ENCODE data around the gene FBXL15. TPM values are rescaled to one million over a fixed set of nuclear protein-coding genes. Genes with fewer than 3 reads are reported as not detected.

Gene FBXL15, protein sequence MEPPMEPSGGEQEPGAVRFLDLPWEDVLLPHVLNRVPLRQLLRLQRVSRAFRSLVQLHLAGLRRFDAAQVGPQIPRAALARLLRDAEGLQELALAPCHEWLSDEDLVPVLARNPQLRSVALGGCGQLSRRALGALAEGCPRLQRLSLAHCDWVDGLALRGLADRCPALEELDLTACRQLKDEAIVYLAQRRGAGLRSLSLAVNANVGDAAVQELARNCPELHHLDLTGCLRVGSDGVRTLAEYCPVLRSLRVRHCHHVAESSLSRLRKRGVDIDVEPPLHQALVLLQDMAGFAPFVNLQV
- 10 to 100 TPM; 11.7 to 13.0 TPM for total RNA-seq

DNA sequence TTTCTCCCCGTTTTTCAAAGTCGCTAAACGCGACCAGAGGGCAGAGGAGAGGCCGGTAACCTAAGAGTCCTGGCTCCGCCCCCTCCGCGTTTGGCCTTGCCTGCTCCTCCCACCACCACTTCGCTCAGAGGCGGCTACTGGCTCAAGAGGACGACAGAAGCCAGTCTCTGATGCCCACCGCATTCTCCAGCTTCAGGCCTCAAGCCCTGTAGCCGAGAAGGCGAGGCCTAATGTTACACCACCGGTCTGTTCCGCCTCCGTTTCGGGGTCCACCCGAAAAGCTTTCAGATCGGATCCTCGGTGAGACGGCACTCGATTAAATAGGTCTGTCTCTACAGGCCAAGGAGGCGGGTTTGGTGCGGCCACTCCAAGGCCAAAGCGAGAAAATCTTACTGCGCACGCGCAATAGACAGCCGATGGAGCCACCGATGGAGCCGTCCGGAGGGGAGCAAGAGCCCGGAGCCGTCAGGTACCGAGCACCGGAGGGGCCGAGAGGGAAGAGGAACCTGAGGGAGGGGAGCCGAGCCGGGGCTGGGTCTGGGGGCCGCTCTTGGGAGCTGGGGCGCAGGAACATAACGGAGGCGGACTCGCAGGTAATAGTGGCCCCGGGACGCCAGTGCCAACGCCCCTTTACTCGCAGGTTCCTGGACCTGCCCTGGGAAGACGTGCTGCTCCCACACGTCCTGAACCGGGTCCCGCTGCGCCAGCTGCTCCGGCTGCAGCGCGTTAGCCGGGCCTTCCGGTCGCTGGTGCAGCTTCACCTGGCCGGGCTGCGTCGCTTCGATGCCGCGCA, at the start of gene FBXL15:
Gene FBXL15, plus strand, starts transcription at position 123 of the 793 bp plus-strand sequence. Its CDS starts 294 bp downstream, at position 417.
- peaks cover 29% of the 10 kb centered on the region for H3K27me3 Mint-ChIP-seq
- peak; percentile 93 for DNase-seq
- peaks cover 31% of the 10 kb centered on the region for H3K4me1 Mint-ChIP-seq
- peak within 1 kb of the TSS; percentile 95 for H3K4me3 Mint-ChIP-seq
- peaks cover 11% of the 10 kb centered on the region for H3K36me3 Mint-ChIP-seq
- no peaks in the 10 kb centered on the region for H3K9me3 Mint-ChIP-seq
- peak within 1 kb of the TSS; percentile 94 for H3K27ac Mint-ChIP-seq

DNA sequence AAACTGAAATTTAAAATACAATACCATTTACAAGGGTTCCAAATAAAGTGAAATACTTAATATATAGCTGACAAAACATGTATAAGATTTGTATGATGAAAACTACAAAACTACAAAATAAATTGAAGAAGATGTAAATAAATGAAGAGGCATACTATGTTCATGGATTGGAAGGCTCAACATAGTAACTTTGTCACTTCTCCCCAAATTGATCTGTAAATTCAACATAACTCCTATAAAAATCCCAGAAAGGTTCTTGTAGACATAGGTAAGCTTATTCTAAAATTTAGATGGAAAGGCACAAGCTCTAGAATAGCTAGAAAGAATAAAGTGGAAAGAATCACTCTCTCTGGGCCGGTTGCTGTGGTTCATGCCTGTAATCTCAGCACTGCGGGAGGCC, 49.3 kb upstream of the FBXL15 start:
- Mint-ChIP-seq H3K36me3 (peaks cover 23% of the 10 kb centered on the region), H3K4me3 (no peak overlapping the region)

DNA sequence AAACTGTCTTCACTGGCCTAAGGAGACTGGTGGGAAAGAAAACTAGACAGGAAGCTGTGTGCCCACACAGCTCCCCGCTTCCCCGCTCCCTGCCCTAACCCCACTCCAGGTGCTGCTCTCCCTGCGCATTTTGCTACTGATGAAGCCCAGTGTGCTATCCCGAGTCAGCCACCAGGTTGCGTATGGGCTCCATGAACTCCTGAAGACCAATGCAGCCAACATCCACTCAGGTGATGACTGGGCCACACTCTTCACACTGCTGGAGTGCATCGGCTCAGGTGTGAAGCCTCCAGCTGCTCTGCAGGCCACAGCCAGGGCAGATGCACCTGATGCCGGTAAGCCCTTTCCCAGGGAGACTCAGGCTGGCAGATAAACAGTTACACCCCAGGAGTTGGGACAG, 45.4 kb upstream of the FBXL15 start:
- H3K27ac Mint-ChIP-seq = no peak overlapping the region

More for the DNA sequence above, 49.3 kb upstream of the FBXL15 start:
- DNase-seq = no peak
- Mint-ChIP-seq H3K27me3 (no peaks in the 10 kb centered on the region), H3K27ac (no peak overlapping the region), H3K4me1 (no peaks in the 10 kb centered on the region), H3K9me3 (no peaks in the 10 kb centered on the region)

DNA sequence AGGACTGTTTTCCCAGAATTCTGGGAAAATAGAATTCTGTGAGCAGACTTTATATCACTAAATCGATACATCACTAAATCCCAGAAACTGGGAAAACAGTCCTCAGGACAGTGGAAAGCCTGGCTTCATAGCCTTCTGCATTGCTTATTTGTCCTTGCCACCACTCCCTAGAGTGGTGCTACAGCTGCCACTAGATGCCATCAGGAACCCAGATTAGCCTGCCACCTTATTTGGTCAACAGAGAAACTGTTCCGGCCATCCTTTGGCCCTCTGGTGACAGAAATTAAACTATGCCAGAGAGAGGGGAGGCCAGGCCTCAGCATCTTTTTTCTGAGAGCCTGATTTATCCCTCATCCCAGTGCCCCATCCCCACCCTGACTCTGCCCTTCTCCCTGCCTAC, 44.8 kb upstream of the FBXL15 start:
- no peak overlapping the region for H3K4me3 Mint-ChIP-seq
- H3K4me1 Mint-ChIP-seq = no peaks in the 10 kb centered on the region
- peaks cover 18% of the 10 kb centered on the region for H3K36me3 Mint-ChIP-seq

More for the DNA sequence above, 45.4 kb upstream of the FBXL15 start:
- Mint-ChIP-seq H3K9me3 (no peaks in the 10 kb centered on the region), H3K4me1 (no peaks in the 10 kb centered on the region), H3K4me3 (no peak overlapping the region), H3K27me3 (no peaks in the 10 kb centered on the region), H3K36me3 (peaks cover 18% of the 10 kb centered on the region)
- DNase-seq = no peak

DNA sequence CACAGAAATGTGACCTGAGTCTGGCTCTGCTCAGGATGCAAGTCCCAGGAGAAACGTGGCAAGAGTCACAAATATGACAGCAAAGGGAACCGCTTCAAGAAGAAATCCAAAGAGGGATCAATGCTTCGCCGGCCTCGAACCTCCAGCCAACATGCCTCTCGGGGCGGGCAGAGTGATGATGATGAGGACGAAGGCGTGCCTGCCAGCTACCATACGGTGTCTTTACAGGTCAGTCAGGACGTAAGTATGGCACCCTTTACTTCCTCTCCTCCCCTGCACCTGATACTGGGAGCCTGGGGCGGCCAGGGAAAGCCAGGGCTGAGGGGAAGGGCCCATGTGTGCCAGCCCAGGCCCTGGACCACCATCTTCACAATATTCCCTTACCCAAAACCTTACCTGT, 43.7 kb upstream of the FBXL15 start:
- Mint-ChIP-seq H3K27me3 (no peaks in the 10 kb centered on the region), H3K27ac (no peak overlapping the region), H3K4me3 (no peak overlapping the region), H3K4me1 (no peaks in the 10 kb centered on the region), H3K9me3 (no peaks in the 10 kb centered on the region), H3K36me3 (peaks cover 16% of the 10 kb centered on the region)
- DNase-seq = no peak

More for the DNA sequence above, 44.8 kb upstream of the FBXL15 start:
- H3K27ac Mint-ChIP-seq = no peak overlapping the region
- H3K9me3 Mint-ChIP-seq = no peaks in the 10 kb centered on the region
- no peaks in the 10 kb centered on the region for H3K27me3 Mint-ChIP-seq
- DNase-seq = no peak

DNA sequence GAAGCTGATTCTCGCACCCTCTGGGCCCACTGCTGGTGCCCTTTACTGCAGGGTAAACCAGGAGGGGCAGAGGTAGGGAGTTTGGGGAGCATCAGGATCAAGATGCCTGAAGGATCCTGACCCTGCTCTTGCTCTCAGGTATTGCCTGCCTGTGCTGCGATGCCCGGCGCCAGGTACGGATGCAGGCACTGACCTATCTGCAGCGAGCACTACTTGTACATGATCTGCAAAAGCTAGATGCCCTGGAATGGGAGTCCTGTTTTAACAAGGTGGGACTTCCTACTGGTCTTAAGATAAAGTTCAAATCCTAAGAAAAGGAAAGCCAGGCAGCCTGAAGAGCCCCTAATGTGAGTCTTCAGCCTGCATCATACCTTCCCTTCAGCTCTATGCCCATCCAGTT, 41.3 kb upstream of the FBXL15 start:
- Mint-ChIP-seq H3K27ac (no peak overlapping the region), H3K4me1 (peaks cover 3% of the 10 kb centered on the region), H3K4me3 (no peak overlapping the region), H3K9me3 (no peaks in the 10 kb centered on the region), H3K36me3 (peaks cover 20% of the 10 kb centered on the region), H3K27me3 (no peaks in the 10 kb centered on the region)
- DNase-seq = no peak

DNA sequence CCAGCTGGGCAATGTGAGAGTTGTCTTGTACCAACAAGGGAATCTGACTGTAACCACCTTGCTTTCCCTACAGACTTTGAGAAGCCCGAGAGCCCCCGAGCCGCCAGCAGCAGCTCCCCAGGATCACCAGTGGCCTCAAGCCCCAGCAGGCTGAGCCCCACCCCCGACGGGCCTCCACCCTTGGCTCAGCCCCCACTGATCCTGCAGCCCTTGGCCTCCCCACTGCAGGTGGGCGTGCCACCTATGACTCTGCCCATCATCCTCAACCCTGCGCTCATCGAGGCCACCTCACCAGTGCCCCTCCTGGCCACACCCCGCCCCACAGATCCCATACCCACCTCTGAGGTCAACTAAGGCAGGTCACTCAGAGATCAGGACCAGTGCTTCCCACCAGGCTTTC, 38.7 kb upstream of the FBXL15 start:
- H3K9me3 Mint-ChIP-seq = no peaks in the 10 kb centered on the region
- no peak overlapping the region for H3K27ac Mint-ChIP-seq
- H3K27me3 Mint-ChIP-seq = no peaks in the 10 kb centered on the region
- H3K4me1 Mint-ChIP-seq = peaks cover 6% of the 10 kb centered on the region
- peaks cover 17% of the 10 kb centered on the region for H3K36me3 Mint-ChIP-seq
- DNase-seq = no peak
- no peak overlapping the region for H3K4me3 Mint-ChIP-seq

DNA sequence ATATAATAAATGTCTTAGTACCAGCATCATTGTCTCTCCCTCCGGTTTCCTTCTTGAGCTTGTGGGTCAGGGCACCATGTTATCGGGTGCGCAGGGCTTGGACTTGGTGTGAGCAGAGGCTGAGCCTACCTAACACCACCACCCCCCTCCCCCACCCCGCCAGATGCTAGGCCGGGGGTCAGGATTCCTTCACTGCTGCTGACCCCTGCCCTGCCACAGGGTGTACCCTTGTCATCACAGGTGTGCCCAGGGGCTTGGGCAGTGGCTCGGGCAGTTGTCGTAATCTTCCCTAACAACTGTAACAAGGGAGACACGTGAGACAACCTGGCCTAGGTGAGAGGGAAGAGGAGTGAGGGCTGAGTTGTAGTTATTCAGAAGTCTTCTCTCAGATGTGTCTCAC, 37.8 kb upstream of the FBXL15 start:
- DNase-seq = no peak
- Mint-ChIP-seq H3K27me3 (no peaks in the 10 kb centered on the region), H3K36me3 (peaks cover 17% of the 10 kb centered on the region), H3K4me3 (no peak overlapping the region), H3K27ac (no peak overlapping the region), H3K4me1 (peaks cover 6% of the 10 kb centered on the region), H3K9me3 (no peaks in the 10 kb centered on the region)

DNA sequence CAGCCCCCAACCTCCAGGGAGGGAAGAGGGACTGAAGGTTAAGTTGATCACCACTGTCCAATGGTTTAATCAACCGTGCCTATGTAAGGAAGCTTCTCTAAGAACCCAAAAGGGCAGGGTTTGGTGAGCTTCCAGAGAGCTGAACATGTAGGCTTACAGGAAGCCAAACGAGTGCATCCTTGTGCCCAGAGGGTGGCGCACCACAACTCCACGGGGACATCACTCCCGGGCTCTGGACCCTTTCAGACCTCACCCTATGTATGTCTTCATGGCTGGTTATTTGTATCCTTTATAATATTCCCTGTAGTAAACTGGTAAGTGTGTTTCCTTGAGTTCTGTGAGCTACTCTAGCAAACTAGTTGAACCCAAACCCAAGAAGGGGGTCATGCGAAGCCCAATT, 36.6 kb upstream of the FBXL15 start:
- no peaks in the 10 kb centered on the region for H3K27me3 Mint-ChIP-seq
- no peak for DNase-seq
- H3K4me3 Mint-ChIP-seq = no peak overlapping the region
- peaks cover 6% of the 10 kb centered on the region for H3K4me1 Mint-ChIP-seq
- no peaks in the 10 kb centered on the region for H3K9me3 Mint-ChIP-seq
- H3K27ac Mint-ChIP-seq = no peak overlapping the region
- H3K36me3 Mint-ChIP-seq = peaks cover 17% of the 10 kb centered on the region

DNA sequence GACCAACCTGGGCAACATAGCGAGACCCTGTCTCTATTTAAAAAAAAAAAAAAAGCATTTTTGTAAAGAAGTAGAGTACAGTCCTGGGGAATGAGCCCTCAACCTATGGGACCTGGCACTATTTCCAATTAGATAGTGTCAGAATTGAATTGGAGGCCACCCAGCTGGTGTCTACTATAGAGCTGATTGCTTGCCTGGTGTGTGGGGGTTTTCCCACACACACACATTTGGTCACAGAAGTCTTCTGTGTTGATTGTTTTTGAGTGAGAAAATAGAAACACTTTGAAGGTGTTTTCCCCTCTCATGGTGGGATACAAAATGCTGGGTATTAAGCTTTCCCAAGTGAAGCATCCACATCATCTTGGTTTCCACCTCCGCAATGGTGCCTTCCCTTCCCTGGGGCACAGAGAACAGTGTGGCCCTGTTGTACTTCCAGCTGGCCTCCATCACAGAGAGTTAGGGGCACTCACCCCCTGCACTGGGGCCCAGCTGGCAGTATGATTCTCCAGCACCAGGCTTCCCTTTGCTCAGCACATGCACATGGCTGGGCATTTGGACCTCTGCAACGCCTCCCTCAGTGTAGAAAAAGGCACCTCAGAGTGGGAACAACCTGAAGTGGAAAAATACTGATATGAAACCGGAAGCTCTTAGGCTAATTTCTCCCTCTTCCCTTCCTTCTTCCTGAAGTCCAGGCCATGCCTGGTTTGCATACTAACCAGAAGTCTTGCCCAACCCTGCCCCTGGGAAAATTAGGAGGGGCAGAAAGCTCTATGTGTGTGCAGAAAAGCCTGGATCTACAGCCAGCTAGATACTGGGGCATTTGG, 35.8 kb upstream of the FBXL15 start:
- H3K9me3 Mint-ChIP-seq = no peaks in the 10 kb centered on the region
- no peaks in the 10 kb centered on the region for H3K27me3 Mint-ChIP-seq
- no peak overlapping the region for H3K27ac Mint-ChIP-seq
- peaks cover 7% of the 10 kb centered on the region for H3K4me1 Mint-ChIP-seq
- peaks cover 17% of the 10 kb centered on the region for H3K36me3 Mint-ChIP-seq
- H3K4me3 Mint-ChIP-seq = no peak overlapping the region
- no peak for DNase-seq

DNA sequence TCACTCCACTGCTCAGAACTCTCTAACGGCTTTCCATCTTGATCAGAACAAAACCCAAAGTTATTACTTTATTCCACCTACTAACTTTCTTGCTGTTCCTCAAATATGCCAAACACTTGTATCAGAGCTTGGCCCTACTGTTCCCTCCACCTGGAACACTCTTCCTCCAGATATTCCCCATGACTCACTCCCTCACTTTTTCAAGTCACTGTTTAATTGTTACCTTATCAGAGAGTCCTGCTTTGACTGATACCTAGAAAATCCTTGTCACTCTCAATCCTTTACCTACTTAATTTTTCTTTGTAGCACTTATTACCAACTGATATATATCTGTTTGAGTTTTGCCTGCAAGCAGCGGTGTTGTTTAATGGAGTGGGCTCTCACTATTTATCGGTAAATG, 30.7 kb upstream of the FBXL15 start:
- H3K4me1 Mint-ChIP-seq = peaks cover 23% of the 10 kb centered on the region
- no peaks in the 10 kb centered on the region for H3K9me3 Mint-ChIP-seq
- H3K27ac Mint-ChIP-seq = no peak overlapping the region
- H3K27me3 Mint-ChIP-seq = no peaks in the 10 kb centered on the region
- peaks cover 7% of the 10 kb centered on the region for H3K36me3 Mint-ChIP-seq
- no peak for DNase-seq
- no peak overlapping the region for H3K4me3 Mint-ChIP-seq

DNA sequence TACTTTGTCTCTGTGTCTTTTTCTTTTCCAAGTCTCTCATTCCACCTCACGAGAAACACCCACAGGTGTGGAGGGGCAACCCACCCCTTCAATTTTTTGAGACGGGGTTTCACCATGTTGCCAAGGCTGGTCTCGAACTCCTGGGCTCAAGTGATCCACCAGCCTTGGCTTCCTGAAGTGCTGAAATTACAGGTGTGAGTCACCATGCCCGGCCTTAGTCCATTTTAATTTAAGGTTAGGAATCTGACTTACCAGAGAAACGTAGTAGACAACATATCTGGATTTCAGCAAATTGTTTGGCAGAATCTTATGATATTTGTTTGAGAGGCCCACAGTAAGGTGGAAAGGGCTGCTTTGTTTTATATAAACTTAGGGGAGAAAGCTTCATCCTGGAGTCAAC, 28.3 kb upstream of the FBXL15 start:
- no peak for DNase-seq
- H3K9me3 Mint-ChIP-seq = no peaks in the 10 kb centered on the region
- no peak overlapping the region for H3K27ac Mint-ChIP-seq
- no peaks in the 10 kb centered on the region for H3K27me3 Mint-ChIP-seq
- H3K36me3 Mint-ChIP-seq = peaks cover 24% of the 10 kb centered on the region
- peaks cover 32% of the 10 kb centered on the region for H3K4me1 Mint-ChIP-seq
- H3K4me3 Mint-ChIP-seq = no peak overlapping the region

DNA sequence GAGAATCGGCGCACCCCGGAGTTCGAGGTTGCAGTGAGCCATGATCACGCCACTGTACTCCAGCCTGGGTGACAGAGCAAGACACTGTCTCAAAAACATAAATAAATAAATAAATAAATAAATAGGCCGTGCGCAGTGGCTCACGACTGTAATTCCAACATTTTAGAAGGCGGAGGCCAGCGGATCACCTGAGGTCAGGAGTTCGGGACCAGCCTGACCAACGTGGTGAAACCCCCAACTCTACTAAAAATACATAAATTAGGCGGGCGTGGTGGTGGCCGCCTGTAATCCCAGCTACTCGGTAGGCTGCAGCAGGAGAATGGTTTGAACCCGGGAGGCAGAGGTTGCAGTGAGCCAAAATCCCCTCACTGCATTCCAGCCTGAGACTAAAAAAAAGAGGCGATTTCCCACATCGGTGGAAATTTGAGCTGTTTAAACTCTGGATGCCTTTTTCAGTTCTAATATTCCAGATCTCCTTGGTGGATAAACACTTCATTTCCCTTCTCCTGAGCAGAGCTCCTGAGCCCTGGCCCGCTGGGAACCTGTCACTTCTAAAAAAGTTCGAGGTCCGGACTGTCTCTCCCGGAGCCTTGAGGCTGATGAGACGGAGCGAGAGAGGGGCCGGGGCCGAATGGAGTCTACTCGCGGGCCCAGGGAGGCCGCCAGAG, 27.1 kb upstream of the FBXL15 start:
- Mint-ChIP-seq H3K4me1 (peaks cover 45% of the 10 kb centered on the region), H3K36me3 (peaks cover 37% of the 10 kb centered on the region), H3K9me3 (no peaks in the 10 kb centered on the region), H3K4me3 (peak overlapping the region; percentile 95), H3K27me3 (no peaks in the 10 kb centered on the region), H3K27ac (peak overlapping the region; percentile 99)
- no peak for DNase-seq

DNA sequence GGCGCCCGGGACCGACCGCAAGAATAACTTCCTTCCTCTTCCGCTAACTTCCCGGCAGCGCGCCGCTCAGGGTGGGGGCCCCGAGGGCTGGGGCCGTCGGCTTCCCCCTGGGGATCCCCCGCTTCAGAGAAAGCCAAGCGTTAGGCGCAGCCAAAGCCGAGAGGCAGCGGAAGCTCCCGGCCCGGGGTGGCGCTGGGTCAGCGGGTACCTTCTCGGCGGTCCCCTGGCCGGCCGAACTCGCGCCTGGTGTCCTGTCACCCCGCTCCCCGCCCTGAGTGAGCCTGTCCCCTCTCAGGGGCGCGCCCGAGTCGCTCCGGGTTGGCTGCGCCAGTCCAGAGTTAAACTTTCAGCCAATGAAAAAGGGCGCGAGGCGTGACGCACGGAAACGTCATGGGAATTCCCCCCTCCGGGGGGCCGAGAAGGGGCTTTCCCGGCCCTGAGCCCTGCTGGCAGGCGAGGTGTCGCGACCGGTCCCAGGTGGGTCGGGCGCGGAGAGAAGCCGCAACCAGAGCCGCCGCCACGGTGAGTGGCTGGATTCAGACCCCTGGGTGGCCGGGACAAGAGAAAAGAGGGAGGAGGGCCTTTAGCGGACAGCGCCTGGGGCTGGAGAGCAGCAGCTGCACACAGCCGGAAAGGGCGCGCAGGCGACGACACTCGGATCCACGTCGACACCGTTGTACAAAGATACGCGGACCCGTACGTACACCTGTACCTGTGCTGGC, 26.4 kb upstream of the FBXL15 start:
- H3K27me3 Mint-ChIP-seq = no peaks in the 10 kb centered on the region
- peaks cover 41% of the 10 kb centered on the region for H3K36me3 Mint-ChIP-seq
- DNase-seq = peak; percentile 99
- H3K9me3 Mint-ChIP-seq = no peaks in the 10 kb centered on the region
- peak overlapping the region; percentile 95 for H3K4me3 Mint-ChIP-seq
- peaks cover 48% of the 10 kb centered on the region for H3K4me1 Mint-ChIP-seq
- H3K27ac Mint-ChIP-seq = peak overlapping the region; percentile 99
